ENCODE measurements around the gene MPPED2. TPM values are rescaled to one million over a fixed set of nuclear protein-coding genes. Genes with fewer than 3 reads are reported as not detected.

MPPED2 gene
- total and polyA plus RNA-seq, 2 donors from 2014 or later = 10.8 to 12.9 TPM

DNA sequence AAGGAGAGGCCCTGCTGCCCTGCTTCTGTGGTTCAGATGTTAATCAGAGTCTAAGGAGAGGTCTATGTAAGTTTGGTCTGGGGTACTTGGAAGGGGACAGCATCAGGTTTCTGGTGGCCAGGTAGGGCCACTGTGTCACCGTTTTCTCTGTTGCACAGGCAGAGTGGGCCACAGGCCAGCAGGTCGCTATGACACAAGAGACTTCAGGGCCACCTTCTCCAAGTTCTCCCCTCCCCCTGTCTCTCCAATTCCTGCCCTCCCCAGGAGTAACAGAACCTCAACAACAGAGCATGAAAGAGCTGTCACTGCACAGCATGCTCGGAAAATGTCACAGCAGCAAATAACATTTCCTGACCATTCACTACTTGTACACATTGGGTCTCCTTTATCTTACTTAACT lies 58.6 kb downstream of the MPPED2 start:
- DNase-seq (no peak), FAIRE-seq (no peak)
- H3K9ac ChIP-seq (ENCODE audit: low read length in 3 of 3) = no peak overlapping the region
- H3K27ac ChIP-seq (ENCODE audit: low read depth in 2 of 2, low read length in 2 of 2) = peak overlapping the region in 1 of 2 donors; percentile 22
- H3K27me3 ChIP-seq (ENCODE audit: control insufficient read depth, insufficient read depth, low read length) = no peaks in the 10 kb centered on the region
- no peaks in the 10 kb centered on the region for H3K9me3 ChIP-seq (ENCODE audit: control insufficient read depth in 2 of 3, insufficient read depth in 1 of 3, low read length in 3 of 3)
- peaks cover 0 to 4% (median 0%) of the 10 kb centered on the region in 3 donors for H3K4me1 ChIP-seq (ENCODE audit: control insufficient read depth in 2 of 3, insufficient read depth in 2 of 3, low read depth in 1 of 3, low read length in 3 of 3)
- no peak overlapping the region for H3K4me3 ChIP-seq (ENCODE audit: low read length in 3 of 3)
- intact Hi-C loops (cut with DNase I) = no loop called here
- H3K36me3 ChIP-seq (ENCODE audit: control insufficient read depth in 2 of 3, insufficient read depth in 3 of 3, low read length in 3 of 3) = no peaks in the 10 kb centered on the region
- TF ChIP-seq, protein P1, sequence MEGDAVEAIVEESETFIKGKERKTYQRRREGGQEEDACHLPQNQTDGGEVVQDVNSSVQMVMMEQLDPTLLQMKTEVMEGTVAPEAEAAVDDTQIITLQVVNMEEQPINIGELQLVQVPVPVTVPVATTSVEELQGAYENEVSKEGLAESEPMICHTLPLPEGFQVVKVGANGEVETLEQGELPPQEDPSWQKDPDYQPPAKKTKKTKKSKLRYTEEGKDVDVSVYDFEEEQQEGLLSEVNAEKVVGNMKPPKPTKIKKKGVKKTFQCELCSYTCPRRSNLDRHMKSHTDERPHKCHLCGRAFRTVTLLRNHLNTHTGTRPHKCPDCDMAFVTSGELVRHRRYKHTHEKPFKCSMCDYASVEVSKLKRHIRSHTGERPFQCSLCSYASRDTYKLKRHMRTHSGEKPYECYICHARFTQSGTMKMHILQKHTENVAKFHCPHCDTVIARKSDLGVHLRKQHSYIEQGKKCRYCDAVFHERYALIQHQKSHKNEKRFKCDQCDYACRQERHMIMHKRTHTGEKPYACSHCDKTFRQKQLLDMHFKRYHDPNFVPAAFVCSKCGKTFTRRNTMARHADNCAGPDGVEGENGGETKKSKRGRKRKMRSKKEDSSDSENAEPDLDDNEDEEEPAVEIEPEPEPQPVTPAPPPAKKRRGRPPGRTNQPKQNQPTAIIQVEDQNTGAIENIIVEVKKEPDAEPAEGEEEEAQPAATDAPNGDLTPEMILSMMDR (IDR thresholded peaks at IDR 0.05; ENCODE audit: borderline replicate concordance, extremely low read depth, insufficient read depth) = no peak

DNA sequence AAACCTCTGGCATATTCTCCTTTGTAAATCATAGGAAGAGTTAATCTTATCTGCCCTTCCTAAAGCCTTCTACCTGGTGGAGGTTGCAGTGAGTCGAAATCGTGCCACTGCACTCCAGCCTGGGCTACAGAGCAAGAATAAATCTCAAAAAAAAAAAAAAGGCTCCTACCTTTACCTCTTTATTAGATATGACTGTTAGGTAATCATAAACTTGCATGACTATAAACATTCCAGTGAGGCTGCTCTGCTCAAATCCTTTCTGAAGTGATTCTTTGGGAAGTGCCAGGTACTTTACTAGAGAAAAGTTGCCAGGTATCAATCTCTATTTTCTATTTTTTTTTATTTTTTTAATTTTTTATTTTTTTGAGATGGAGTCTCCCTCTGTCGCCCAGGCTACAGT lies 59.6 kb downstream of the MPPED2 start:
- TF ChIP-seq, protein P1 (IDR thresholded peaks at IDR 0.05; ENCODE audit: borderline replicate concordance, extremely low read depth, insufficient read depth) = no peak
- Histone ChIP-seq H3K9me3 (ENCODE audit: control insufficient read depth in 2 of 3, insufficient read depth in 1 of 3, low read length in 3 of 3) (no peaks in the 10 kb centered on the region), H3K27ac (ENCODE audit: low read depth in 2 of 2, low read length in 2 of 2) (no peak overlapping the region), H3K9ac (ENCODE audit: low read length in 3 of 3) (no peak overlapping the region), H3K4me3 (ENCODE audit: low read length in 3 of 3) (no peak overlapping the region), H3K36me3 (ENCODE audit: control insufficient read depth in 2 of 3, insufficient read depth in 3 of 3, low read length in 3 of 3) (no peaks in the 10 kb centered on the region), H3K4me1 (ENCODE audit: control insufficient read depth in 2 of 3, insufficient read depth in 2 of 3, low read depth in 1 of 3, low read length in 3 of 3) (peaks cover 0 to 4% (median 0%) of the 10 kb centered on the region in 3 donors), H3K27me3 (ENCODE audit: control insufficient read depth, insufficient read depth, low read length) (no peaks in the 10 kb centered on the region)
- no peak for DNase-seq
- FAIRE-seq = no peak
- intact Hi-C loops (cut with DNase I) = no loop called here

DNA sequence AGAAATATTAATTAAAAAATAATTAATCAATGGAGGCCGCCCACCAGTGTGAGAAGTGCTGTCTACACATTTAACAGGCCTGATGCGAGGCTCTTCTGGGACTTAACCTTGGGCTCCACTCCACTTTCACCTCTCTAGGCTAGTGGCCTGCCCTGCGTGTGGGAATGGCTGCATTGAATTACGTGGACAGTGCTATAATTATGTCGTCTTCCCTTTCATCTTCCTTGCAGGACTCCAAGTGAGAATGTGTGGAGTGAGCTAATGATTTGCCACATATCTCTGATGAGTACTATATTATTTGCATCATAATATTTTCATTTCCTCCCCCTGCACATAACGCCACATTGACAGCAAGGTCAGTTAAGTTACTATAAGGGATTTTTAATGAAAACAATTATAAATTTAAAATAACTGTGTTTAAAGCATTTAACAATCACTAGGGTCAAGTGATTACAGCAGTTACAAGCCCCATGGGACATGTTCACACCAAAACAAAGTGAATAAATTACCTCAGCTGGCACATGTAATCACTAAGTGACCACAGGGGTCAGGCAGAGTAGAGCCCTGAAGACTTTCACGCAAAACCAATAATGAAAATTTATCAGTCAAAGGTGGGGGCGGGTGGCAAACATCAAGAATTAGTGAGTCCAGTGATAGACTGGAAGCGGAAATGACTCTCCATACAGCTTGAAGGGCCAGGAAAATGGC lies 63.5 kb downstream of the MPPED2 start:
- Histone ChIP-seq H3K36me3 (ENCODE audit: control insufficient read depth in 2 of 3, insufficient read depth in 3 of 3, low read length in 3 of 3) (no peaks in the 10 kb centered on the region), H3K4me1 (ENCODE audit: control insufficient read depth in 2 of 3, insufficient read depth in 2 of 3, low read depth in 1 of 3, low read length in 3 of 3) (peaks cover 0 to 3% (median 0%) of the 10 kb centered on the region in 3 donors), H3K27ac (ENCODE audit: low read depth in 2 of 2, low read length in 2 of 2) (no peak overlapping the region), H3K9ac (ENCODE audit: low read length in 3 of 3) (no peak overlapping the region), H3K4me3 (ENCODE audit: low read length in 3 of 3) (no peak overlapping the region), H3K27me3 (ENCODE audit: control insufficient read depth, insufficient read depth, low read length) (no peaks in the 10 kb centered on the region), H3K9me3 (ENCODE audit: control insufficient read depth in 2 of 3, insufficient read depth in 1 of 3, low read length in 3 of 3) (no peaks in the 10 kb centered on the region)
- intact Hi-C loops (cut with DNase I) = no loop called here
- TF ChIP-seq, protein P1 (IDR thresholded peaks at IDR 0.05; ENCODE audit: borderline replicate concordance, extremely low read depth, insufficient read depth) = no peak
- peak in 1 of 5 donors; percentile 42 for DNase-seq
- FAIRE-seq = no peak
